Measurements from ENCODE around the gene MECP2.
"Not testable (repeated sequence)": the region's sequence is repeated elsewhere in the genome, so short reads cannot be mapped to it uniquely, and the experiment has no call there.

DNA sequence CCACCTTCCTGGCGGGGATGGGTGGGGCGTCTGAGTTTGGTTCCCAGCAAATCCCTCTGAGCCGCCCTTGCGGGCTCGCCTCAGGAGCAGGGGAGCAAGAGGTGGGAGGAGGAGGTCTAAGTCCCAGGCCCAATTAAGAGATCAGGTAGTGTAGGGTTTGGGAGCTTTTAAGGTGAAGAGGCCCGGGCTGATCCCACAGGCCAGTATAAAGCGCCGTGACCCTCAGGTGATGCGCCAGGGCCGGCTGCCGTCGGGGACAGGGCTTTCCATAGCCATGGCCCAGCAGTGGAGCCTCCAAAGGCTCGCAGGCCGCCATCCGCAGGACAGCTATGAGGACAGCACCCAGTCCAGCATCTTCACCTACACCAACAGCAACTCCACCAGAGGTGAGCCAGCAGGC is 46.5 kb upstream of the MECP2 start, which contains the start of gene OPN1LW:
- TF ChIP-seq, protein P1, sequence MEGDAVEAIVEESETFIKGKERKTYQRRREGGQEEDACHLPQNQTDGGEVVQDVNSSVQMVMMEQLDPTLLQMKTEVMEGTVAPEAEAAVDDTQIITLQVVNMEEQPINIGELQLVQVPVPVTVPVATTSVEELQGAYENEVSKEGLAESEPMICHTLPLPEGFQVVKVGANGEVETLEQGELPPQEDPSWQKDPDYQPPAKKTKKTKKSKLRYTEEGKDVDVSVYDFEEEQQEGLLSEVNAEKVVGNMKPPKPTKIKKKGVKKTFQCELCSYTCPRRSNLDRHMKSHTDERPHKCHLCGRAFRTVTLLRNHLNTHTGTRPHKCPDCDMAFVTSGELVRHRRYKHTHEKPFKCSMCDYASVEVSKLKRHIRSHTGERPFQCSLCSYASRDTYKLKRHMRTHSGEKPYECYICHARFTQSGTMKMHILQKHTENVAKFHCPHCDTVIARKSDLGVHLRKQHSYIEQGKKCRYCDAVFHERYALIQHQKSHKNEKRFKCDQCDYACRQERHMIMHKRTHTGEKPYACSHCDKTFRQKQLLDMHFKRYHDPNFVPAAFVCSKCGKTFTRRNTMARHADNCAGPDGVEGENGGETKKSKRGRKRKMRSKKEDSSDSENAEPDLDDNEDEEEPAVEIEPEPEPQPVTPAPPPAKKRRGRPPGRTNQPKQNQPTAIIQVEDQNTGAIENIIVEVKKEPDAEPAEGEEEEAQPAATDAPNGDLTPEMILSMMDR (IDR thresholded peaks at IDR 0.05): not testable (repeated sequence)
- not testable (repeated sequence) for TF ChIP-seq POLR2AphosphoS5 (IDR thresholded peaks at IDR 0.05)
